C4-2B (cell line): ENCODE data around the gene TRIM37.

ENCODE experiments used
- CTCF ChIP-seq: fragments of 450-650 bp; conservative IDR thresholded peaks from 2 replicates; pipeline ENCODE4 v1.5.1; 2017; ENCODE audit warnings: mild to moderate bottlenecking
- ZFX ChIP-seq: fragments of 450-650 bp; IDR thresholded peaks from 2 replicates; pipeline ENCODE4 v1.6.1; 2017

- no peak for TF ChIP-seq CTCF
- no peak for TF ChIP-seq ZFX
Observed at GRCh38 chr17:59108400-59109102, 1.9 kb upstream of the TRIM37 start.
